ENCODE data around the gene CPNE4.

The CPNE4 gene

DNA sequence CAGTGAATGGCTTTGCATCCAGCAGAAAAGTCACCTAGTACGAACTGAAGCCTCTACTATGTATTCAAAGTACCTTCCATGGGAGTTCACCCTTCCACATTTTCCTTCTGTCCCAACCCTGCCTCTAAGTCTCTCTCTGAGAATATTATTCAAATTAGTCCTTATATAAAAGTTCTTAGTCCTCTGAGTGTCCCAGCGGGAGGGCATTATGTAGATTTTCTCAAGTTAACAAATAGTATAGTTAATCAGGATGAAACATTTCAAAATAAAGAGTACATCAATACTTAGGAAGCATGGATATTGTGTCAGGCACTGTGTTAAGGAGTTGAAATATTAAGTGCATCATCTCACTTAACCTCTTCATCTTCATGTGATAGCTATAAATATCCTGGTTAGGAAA, 223.3 kb downstream of the CPNE4 start:
- Histone ChIP-seq H3K27ac (ENCODE audit: poor library complexity, severe bottlenecking) (no peak overlapping the region), H3K9me3 (ENCODE audit: severe bottlenecking) (no peaks in the 10 kb centered on the region), H3K4me3 (ENCODE audit: severe bottlenecking) (no peak overlapping the region), H3K27me3 (ENCODE audit: insufficient read depth, poor library complexity, severe bottlenecking) (no peaks in the 10 kb centered on the region), H3K36me3 (ENCODE audit: low read depth) (no peaks in the 10 kb centered on the region), H3K4me1 (ENCODE audit: insufficient read depth, poor library complexity, severe bottlenecking) (no peaks in the 10 kb centered on the region)
- TF ChIP-seq, protein P1, sequence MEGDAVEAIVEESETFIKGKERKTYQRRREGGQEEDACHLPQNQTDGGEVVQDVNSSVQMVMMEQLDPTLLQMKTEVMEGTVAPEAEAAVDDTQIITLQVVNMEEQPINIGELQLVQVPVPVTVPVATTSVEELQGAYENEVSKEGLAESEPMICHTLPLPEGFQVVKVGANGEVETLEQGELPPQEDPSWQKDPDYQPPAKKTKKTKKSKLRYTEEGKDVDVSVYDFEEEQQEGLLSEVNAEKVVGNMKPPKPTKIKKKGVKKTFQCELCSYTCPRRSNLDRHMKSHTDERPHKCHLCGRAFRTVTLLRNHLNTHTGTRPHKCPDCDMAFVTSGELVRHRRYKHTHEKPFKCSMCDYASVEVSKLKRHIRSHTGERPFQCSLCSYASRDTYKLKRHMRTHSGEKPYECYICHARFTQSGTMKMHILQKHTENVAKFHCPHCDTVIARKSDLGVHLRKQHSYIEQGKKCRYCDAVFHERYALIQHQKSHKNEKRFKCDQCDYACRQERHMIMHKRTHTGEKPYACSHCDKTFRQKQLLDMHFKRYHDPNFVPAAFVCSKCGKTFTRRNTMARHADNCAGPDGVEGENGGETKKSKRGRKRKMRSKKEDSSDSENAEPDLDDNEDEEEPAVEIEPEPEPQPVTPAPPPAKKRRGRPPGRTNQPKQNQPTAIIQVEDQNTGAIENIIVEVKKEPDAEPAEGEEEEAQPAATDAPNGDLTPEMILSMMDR (IDR thresholded peaks at IDR 0.05; ENCODE audit: poor library complexity, severe bottlenecking): no peak
- DNase-seq (ENCODE audit: low spot score): no peak
- ATAC-seq (ENCODE audit: low read depth): no peak

DNA sequence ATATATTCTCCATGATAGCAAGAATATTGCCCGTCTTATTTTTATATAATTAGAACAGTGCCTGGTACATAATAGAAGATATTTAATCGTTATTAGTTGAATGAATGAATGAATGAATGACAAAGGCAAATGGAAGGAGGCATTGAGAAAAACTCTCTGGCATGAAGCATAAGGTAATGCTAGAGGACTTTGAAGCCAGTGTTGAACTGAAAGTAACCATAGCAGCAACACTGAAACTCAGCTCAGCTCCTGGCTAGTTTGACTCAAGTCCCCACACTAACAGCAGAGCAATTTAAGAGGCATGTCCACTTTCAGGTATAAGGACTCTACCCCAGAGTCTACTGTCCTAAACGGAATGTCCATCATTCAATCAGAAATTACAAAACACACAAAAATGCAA, 227.0 kb downstream of the CPNE4 start:
- H3K27me3 ChIP-seq (ENCODE audit: insufficient read depth, poor library complexity, severe bottlenecking): no peaks in the 10 kb centered on the region
- no peaks in the 10 kb centered on the region for H3K36me3 ChIP-seq (ENCODE audit: low read depth)
- TF ChIP-seq, protein P1 (IDR thresholded peaks at IDR 0.05; ENCODE audit: poor library complexity, severe bottlenecking): no peak
- no peaks in the 10 kb centered on the region for H3K4me1 ChIP-seq (ENCODE audit: insufficient read depth, poor library complexity, severe bottlenecking)
- H3K4me3 ChIP-seq (ENCODE audit: severe bottlenecking): no peak overlapping the region
- ATAC-seq (ENCODE audit: low read depth): no peak
- H3K9me3 ChIP-seq (ENCODE audit: severe bottlenecking): no peaks in the 10 kb centered on the region
- DNase-seq (ENCODE audit: low spot score): no peak
- no peak overlapping the region for H3K27ac ChIP-seq (ENCODE audit: poor library complexity, severe bottlenecking)

DNA sequence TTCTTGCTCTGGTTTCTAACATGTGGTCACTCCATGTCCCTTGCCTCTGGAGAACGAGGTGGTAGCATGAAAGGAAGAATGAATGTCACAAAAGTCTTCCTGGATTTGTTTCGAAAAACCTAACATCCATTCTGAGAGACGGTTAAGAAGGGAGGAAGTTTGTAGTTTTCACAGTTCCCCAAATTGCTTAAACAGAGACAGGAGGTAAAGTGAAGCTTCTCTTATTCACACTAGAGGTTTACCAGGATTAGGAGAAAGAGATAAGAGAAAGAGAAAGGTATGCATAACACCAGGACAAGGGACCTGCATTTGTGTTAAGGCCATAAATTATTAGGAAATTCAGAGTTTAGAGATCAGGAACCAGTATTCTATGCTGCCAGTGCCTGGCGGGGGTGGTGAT, 228.1 kb downstream of the CPNE4 start:
- Histone ChIP-seq H3K9me3 (ENCODE audit: severe bottlenecking) (no peaks in the 10 kb centered on the region), H3K4me1 (ENCODE audit: insufficient read depth, poor library complexity, severe bottlenecking) (no peaks in the 10 kb centered on the region), H3K27me3 (ENCODE audit: insufficient read depth, poor library complexity, severe bottlenecking) (no peaks in the 10 kb centered on the region), H3K27ac (ENCODE audit: poor library complexity, severe bottlenecking) (no peak overlapping the region), H3K4me3 (ENCODE audit: severe bottlenecking) (no peak overlapping the region), H3K36me3 (ENCODE audit: low read depth) (no peaks in the 10 kb centered on the region)
- TF ChIP-seq, protein P1 (IDR thresholded peaks at IDR 0.05; ENCODE audit: poor library complexity, severe bottlenecking): no peak
- DNase-seq (ENCODE audit: low spot score) (no peak), ATAC-seq (ENCODE audit: low read depth) (no peak)

DNA sequence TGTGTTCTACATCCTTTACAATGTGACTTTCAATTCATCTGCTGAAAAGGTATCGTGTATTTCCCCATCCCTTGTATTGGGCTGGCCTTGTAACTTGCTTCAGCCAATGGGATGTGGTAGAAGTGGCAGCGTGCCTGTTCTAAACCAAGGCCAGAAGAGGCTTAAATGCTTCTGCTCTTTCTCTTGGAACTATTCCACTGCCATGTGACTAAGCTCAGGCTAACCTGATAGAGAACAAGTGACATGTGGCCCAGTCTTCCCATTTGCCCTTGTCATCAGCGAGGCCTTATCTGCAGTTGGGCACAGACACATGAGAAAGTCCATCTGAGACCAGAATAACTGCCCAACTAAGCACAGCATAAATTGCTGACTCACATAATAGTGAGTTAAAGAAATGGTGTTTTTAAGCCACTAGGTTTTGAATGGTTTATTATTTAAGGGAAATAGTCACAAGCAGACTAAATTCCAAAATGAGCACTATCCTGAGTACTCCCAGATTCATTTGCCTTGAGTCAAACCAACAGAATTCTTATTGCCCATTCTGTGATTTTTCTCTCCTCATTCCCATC, 230.2 kb downstream of the CPNE4 start:
- Histone ChIP-seq H3K36me3 (ENCODE audit: low read depth) (no peaks in the 10 kb centered on the region), H3K27me3 (ENCODE audit: insufficient read depth, poor library complexity, severe bottlenecking) (no peaks in the 10 kb centered on the region), H3K27ac (ENCODE audit: poor library complexity, severe bottlenecking) (no peak overlapping the region), H3K4me3 (ENCODE audit: severe bottlenecking) (no peak overlapping the region), H3K9me3 (ENCODE audit: severe bottlenecking) (no peaks in the 10 kb centered on the region), H3K4me1 (ENCODE audit: insufficient read depth, poor library complexity, severe bottlenecking) (no peaks in the 10 kb centered on the region)
- ATAC-seq (ENCODE audit: low read depth) (no peak), DNase-seq (ENCODE audit: low spot score) (no peak)
- TF ChIP-seq, protein P1 (IDR thresholded peaks at IDR 0.05; ENCODE audit: poor library complexity, severe bottlenecking): no peak

DNA sequence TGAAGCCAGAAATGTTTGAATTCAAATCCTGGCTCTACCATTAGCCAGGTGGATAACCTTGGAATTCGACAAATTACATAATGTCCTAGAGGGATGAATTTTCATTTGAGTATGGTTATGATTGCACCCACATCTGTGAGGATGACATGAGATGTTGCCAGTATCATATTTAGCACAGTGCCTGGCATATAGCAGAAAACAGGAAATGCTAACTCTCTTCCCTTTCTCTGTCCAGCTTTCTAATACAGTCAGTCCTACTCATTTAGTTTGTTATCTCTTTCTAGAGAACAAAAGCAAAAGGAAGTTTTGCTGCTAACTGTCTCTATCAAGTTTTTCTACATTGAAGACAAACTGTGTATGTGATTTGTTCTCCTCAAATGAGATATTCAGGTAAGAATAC, 231.7 kb downstream of the CPNE4 start:
- ATAC-seq (ENCODE audit: low read depth): no peak
- no peak overlapping the region for H3K27ac ChIP-seq (ENCODE audit: poor library complexity, severe bottlenecking)
- H3K4me3 ChIP-seq (ENCODE audit: severe bottlenecking): no peak overlapping the region
- no peaks in the 10 kb centered on the region for H3K9me3 ChIP-seq (ENCODE audit: severe bottlenecking)
- no peaks in the 10 kb centered on the region for H3K36me3 ChIP-seq (ENCODE audit: low read depth)
- DNase-seq (ENCODE audit: low spot score): no peak
- TF ChIP-seq, protein P1 (IDR thresholded peaks at IDR 0.05; ENCODE audit: poor library complexity, severe bottlenecking): no peak
- H3K27me3 ChIP-seq (ENCODE audit: insufficient read depth, poor library complexity, severe bottlenecking): no peaks in the 10 kb centered on the region
- H3K4me1 ChIP-seq (ENCODE audit: insufficient read depth, poor library complexity, severe bottlenecking): no peaks in the 10 kb centered on the region
